ENCODE results near the gene KIF26A.

DNA sequence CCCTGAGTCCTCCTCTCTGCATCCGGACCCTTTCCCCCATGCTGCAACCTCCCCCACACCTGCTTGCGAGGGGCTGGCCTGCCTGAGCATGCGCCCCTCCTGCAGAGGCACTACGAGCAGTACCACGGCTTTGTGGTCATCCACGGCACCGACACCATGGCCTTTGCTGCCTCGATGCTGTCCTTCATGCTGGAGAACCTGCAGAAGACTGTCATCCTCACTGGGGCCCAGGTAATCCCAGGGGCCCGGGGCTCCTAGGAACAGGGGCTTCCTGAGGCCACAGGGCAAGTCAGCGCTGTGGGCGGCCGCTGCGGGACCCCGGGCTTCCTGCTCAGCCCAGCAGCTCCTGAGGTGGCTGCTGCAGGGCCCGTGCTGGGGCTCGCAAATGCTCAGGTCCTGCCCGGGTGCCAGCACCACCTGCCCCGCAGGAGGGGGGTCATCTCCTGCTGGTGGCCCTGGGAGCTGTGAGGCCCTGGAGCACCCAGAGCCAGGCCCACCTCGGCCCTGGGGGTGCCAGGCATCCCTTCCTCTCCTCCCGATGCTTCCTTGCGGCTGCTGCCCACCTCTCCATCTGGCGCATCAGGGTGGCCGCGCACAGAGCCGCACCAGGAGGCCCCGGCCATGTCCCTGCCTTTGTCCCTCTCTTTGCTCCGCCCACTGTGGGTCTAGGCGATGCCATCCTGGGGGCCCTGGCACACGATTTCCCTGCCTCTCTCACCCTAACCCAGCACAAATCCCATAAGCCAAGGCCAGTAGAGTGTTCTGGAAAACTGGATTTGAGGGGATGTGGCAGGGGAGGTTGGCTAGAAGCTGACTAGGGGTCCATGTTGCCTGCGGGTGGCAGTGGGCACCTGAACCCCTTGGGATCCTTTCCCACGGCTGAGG is 42.7 kb upstream of the KIF26A start:
- TF ChIP-seq EZH2phosphoT487 (IDR thresholded peaks at IDR 0.05; ENCODE audit: low read length) = no peak
- TF ChIP-seq, protein P1, sequence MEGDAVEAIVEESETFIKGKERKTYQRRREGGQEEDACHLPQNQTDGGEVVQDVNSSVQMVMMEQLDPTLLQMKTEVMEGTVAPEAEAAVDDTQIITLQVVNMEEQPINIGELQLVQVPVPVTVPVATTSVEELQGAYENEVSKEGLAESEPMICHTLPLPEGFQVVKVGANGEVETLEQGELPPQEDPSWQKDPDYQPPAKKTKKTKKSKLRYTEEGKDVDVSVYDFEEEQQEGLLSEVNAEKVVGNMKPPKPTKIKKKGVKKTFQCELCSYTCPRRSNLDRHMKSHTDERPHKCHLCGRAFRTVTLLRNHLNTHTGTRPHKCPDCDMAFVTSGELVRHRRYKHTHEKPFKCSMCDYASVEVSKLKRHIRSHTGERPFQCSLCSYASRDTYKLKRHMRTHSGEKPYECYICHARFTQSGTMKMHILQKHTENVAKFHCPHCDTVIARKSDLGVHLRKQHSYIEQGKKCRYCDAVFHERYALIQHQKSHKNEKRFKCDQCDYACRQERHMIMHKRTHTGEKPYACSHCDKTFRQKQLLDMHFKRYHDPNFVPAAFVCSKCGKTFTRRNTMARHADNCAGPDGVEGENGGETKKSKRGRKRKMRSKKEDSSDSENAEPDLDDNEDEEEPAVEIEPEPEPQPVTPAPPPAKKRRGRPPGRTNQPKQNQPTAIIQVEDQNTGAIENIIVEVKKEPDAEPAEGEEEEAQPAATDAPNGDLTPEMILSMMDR (IDR thresholded peaks at IDR 0.05; ENCODE audit: low read length) = no peak
